ENCODE data around the gene SPATA32. TPM values are rescaled to one million over a fixed set of nuclear protein-coding genes. Genes with fewer than 3 reads are reported as not detected.

Gene SPATA32
- total RNA-seq, 1 donor, result 0.27 TPM

DNA sequence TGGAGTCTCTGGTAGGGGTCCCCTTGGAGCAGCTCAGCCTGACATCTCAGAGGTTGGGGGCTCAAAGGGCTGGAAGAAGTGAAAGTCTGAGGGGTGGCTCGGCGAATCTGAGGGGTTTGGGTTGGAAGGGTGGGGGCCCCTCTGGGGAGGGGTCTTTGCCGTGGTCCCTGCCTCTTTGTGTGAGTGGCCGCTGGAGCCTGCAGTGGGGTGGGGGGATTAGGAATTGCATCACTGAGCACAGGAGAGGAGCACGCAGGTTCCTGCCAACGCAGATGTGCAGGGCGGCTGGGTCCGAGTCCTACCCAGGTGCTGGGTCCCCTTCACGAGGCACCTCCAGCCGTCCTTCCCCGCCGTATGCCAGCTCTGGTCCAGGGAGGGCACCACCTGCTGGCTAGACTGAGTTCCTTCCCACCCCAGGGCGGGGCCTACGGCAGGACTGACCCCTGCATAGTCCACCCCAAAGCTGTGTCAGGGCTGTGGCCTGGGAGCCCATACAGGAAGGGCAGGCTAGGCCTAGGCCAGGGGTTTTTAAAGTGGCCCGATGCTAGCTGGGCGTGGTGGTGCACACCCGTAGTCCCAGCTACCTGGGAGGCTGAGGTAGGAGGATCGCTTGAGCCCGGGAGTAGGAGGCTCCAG lies 30.3 kb downstream of the SPATA32 start:
- no peak for DNase-seq (ENCODE audit: low read depth in 2 of 3, low spot score in 2 of 3)

DNA sequence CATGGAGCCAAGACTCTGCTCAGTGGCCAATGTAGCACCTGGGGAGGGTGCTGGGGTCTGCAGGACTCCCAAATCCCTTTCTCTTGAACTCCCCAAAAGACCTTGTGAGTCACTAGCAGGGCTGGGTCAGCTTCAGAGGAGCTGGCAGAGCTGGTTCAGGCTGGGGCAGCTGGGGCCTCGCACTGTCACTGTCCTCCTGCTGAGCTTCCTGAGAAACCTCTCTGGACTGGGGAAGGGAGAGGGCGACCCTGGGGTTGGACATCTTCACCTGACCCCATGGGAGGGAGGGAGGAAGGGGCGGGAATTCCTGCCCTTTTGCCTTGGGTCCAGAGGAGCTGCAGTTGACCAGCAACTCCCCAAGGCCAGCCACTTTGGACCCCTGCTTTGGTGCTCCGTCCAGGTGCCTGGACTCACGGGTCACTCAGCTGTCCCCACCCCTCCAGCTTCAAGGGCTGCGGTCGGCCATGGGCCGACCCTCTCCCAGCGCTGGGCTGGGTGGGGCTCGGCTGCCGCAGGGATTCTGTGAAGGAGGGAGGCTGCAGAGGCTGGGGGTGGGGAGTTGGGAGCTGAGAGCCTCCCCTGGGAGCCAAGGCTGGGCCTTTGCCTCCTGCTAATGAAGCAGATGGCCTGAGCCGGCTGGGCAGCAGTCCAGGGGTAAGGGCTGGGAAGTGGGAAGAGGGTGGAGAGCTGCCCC lies 31.0 kb downstream of the SPATA32 start:
- DNase-seq (ENCODE audit: low read depth in 2 of 3, low spot score in 2 of 3), result no peak

DNA sequence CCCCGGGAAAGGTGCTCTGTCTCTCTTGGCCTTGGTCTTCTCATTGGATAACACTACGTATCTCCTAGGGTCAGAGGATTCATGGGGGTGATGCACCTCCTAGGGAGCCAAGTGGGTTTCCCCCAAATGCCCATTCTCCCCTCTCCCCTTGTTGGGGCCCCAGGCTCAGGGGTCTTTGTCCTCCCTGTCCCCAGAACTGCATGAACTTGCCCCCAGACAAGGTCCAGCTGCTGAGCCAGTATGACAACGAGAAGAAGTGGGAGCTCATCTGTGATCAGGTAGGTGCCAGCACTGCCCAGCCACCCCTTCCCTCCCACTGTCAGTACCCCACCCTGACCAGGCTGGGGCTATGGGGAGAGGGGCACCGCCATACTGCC lies 31.5 kb downstream of the SPATA32 start:
- no peak for DNase-seq (ENCODE audit: low read depth in 2 of 3, low spot score in 2 of 3)

DNA sequence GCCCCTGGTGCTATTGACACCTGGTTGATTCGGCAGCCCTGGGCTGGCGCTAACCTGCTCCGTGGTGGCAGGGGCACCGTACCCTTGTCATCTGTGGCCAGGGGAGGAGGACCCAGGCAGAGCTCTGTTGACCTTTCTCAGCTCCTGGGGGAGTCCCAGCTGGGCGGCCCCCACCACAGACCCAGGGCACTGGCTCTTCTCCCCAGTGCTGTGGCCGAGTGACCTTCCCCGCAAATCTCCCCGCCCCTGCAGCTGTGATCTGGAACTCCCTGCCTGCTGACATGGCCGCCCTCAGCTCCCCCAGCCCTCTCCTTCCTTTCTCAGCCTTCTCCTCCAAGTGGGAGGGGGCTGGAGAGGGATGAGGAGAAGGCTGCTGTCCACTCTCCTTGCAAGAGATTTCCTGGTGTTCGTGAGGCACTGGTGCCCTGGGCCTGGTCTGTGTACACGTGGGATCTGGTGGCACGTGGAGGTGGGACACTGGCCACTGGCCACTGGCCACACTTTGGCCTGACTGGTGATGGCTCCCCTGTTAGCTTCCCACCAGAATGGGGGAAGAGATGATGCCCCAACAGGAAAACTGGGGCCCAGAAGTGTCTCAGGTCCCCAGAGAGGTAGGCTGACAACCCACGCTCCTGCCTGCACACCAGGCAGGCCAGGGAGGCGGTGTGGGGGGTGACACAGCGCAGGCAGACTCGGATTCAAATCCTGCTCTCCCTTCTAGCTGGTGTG lies 32.0 kb downstream of the SPATA32 start:
- no peak for DNase-seq (ENCODE audit: low read depth in 2 of 3, low spot score in 2 of 3)

DNA sequence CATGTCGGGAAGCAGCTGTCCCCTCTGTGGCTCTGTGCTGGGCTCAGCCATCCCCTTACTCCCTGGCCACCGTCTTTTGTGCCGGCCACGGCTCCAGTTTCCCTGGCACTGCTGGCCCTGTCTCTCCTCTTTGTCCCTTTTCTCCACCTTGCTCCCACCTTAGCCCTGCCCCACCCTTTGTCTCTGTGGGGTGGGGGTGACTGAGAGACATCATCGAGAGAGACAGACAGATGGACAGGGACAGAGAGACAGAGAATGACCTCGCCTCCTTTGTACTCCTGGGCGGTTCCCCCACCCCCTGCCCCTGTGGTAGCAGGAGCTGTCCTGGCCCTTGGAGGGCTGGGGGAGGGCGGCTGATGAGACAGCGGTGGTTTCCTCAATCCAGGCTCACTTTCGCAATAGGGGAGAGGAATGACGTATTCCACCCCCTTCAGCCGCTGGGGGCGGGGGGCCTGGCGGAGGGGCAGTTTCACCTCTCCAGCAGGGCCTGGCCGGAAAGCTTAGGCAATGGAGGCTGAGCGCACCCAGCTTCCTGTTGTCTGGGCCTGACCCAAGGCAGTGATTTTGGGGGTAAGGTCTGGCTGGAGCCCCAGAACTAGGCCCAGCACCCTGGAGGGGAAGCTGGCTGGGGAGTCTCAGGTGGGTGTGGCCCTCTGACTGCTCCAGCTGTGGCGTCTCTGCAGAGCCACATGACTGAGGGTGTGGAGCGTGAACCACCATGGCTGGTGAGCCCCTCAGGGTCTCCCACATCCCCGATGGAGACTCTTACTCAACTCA lies 32.9 kb downstream of the SPATA32 start:
- peak in 2 of 3 donors; percentile 92 for DNase-seq (ENCODE audit: low read depth in 2 of 3, low spot score in 2 of 3)

DNA sequence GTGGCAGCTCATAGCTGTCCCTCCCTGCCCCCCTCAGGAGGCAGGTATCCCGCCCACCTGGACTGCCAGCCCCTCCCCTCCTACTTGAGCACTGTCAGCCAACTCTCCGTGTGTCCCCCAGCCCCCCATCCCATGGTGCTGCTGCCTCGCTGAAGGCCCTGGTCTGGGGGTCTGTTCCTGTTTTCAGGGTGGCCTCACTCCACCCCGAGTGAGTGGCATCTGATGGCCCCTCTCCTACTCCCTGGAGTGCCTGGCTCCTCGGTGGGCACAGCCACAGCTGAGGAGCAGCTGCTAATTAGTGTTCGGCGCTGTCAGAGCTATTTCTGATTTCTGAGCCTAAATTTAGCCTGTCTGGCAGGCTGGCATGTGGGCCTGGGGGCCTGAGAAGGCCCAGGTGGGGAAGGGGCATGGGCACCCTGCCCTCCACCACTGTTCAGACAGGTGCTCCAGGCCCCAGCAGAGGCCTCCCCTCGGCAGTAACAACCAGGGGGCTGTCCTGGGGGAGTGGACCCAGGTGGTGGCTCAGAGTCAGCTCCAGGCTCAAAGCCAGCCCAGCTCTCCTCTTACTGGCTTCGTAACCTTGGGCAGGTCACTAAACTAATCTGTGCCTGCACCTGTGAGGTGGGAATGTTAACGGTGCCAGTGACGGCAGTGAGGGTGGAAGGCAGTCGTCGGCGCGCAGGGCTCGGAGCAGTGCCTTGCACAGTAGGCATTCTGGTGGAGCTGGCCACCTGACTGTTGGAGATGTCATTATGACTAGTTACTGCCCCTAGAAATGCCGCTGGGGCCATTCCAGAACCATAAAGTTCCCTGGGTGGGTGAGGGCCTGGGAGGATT lies 33.8 kb downstream of the SPATA32 start:
- DNase-seq (ENCODE audit: low read depth in 2 of 3, low spot score in 2 of 3), result peak in 1 of 3 donors; percentile 69

DNA sequence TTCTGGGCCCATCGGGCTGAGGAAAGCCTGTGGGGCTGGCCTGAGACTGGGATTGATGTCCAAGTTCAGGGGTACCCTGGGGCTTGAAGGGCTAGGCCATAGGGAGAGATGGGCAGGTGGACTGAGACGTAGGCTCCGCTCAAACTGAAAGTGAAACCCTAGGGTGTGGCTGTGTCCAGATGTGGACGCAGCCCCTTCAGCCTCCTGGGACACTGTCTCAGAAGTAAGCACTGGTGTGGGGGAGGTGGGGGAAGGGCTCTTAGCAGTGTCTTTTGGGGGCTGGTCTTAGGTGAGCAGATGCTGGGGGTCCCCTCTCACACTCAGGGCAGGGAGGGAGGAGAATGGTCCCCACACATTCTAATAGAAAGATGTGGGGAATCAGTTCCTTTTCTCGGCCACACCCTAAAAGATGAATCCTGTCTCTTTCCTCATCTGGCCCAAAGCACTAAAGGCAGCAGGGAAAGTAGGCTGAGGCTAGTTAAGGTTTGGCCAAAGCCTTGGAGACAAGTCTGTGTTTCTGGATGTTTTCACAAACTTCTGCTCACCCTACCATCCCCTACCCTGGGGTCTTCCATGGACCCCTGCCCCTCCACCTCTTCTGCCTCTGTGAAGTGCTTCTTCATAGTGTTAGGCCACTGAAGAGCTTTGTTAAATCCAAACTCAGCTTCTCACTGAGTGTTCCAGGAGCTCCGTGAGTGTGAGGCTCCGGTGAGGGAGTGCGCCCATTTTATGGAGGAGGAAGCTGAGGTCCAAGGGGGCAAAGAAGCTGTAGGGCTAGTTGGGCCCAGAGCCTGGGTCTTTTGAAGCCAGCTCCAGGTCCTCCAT lies 34.6 kb downstream of the SPATA32 start:
- no peak for DNase-seq (ENCODE audit: low read depth in 2 of 3, low spot score in 2 of 3)

DNA sequence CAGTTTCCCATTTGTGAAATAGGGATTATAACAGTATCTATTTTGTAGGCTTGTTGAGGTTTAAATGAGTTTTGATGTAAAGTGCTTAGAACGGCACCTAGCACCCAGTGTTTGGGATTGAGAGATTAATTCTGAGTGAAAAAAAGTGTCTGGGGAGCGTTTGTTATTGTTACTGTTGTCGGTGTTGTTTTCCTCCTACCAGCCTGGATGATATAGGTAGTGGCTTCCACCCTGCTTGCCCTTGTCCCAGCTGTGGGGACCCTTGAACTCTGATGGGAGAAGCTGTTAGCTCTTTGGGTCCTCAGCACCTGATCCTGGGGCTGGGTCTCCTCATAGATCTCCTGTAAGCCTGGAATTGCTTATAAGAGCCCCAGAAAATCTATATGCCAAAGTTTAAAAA lies 35.3 kb downstream of the SPATA32 start:
- DNase-seq (ENCODE audit: low read depth in 2 of 3, low spot score in 2 of 3), result no peak

DNA sequence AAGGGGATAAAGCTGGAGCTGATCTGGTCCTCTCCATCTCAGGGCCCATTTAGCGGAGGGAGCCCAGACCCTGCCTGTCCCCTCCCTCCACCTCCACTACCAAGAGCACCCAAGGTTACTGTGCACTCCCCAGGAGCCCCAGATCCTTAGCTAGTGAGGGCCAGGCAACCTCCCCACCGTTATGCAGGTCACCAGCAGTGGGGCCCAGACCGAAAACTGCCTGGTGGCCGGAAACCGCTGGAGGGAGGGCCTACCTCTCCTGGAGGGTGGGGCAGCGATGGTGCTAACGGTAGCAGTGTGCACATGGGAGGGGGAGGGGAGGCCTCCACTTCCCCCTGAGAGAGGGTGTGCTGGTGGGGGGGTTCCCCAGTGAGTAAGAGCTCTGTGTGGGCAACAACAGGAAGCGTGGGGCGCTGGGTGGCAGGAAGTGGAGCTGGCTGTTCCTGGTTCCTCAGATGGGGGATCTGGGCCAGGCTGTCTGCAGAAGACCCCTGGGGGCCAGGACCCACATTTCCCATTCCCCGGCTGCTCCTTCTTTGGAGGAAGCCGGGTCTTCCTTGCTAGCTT lies 35.8 kb downstream of the SPATA32 start:
- peak; percentile 79 to 99 (median 98) for DNase-seq (ENCODE audit: low read depth in 2 of 3, low spot score in 2 of 3)

DNA sequence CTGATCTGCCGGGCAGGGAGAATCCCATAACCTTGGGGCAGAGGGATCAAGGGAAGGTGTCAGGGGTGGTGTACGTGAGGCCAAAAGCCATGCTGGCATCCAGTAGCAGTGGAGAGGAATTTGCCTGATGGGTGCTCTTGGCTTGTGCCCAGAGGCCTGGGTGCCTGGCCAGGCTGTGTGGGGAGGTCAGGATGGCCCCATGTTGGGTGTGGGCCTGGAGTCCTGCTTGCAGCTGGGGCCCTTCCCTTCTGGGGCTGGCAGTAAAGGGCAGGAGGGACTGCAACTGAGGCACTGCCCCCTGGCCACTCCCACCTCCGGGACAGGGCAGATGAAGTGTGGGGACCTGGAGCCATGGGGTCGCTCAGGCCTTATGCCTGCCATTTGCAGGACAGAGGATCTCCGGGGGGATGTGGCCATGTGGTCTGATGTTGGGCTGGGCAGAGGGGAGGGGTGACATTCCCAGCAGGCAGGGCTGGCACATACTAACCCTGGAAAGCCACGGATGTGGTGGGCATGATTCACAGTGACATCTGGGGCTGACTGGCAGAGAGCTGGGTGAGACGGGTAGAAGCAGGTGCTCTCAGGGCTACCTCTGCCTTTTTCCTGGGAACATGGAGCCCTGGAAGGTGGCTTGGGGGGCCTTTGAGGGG lies 36.7 kb downstream of the SPATA32 start:
- peak in 1 of 3 donors; percentile 61 for DNase-seq (ENCODE audit: low read depth in 2 of 3, low spot score in 2 of 3)

DNA sequence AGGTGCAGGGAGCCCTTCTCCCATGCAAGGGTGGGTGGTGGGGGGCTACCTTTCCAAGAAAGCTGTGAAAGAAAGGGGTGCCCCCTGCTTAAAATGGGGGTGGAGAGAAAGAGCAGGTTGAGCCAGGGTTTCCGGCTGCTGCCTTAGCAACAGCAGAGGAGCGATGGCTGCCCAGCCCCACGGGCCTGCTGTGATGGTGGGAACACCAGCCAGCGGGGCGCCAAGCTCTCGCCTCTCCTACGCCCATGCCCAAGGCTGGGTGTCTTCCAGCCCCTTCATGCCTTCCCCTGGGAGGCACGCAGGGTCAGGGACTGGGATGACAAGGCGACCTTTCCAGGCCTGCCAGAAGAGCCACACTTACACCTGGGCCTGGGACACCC lies 37.2 kb downstream of the SPATA32 start:
- DNase-seq (ENCODE audit: low read depth in 2 of 3, low spot score in 2 of 3), result no peak

DNA sequence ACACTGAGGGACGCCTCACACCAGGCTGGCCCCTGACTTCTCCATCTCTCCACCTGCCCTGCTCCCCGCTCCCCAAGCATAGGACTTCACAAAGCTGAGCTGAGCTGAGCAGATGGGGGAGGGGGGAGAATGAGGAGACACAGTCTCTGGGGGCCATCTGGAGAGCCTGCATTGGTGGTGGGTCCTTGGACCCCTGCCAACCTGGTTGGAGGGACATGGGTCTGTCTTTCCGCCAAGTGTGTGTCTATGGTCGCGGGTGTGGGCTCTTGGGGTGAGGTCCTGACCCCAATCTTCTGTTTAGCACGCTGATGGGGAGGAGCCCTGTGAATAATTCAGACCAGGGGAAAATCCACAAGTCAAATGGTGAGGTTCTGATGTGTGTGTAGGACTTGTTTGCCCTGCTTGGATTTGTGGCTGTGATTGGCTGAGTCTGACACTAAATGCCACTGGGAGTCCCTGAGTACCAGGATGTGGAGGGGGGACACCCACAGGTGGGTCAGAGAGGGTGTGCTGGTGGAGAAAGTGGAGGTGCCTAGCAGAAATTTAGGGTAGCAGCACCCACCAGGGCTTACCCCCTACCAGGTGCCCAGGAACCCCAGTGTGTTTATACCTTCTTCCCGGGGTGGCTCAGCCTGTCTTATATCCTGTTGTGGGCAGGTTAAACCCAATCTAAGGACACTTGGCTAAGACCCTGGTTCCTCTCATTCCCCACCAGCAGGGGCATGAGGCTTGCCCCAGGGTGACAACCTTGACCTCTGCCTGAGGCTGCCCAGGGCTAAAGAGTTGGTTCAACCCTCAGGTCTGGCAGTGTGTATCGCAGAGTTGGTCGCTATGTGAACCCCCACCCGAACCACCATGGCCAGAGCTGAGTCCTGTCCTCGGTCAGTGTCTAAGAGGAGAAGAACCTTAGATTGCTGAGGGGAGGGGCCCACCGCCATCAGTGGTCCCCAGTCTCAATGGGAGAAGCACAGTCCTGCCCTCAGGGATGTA lies 38.1 kb downstream of the SPATA32 start:
- no peak for DNase-seq (ENCODE audit: low read depth in 2 of 3, low spot score in 2 of 3)

DNA sequence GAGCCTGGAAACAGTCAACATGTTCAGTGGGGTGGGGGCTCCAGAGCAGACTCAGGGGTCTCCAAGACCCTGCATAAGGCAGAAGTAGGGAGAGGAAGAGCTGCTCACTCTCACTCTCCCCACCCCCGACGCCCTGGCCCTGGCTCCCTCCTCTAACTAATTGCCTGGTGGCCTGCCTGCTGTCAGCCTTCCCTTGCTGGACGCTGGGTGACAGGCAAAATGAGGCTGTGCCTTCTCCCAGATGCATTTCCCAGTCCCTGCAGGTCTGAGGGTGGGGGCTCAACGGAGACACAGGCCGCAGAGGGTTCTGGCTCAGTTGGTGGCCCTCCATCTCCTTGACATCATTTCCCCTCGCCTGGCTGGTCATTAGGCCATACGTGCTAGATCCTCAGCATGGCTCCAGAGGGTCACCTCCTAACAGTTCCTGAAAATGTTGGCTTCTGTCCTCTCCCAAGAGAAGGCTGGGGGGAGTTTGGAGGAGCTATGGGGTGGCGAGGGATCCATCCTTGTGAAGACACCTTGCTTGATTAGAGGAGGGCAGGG lies 38.8 kb downstream of the SPATA32 start:
- DNase-seq (ENCODE audit: low read depth in 2 of 3, low spot score in 2 of 3), result no peak

DNA sequence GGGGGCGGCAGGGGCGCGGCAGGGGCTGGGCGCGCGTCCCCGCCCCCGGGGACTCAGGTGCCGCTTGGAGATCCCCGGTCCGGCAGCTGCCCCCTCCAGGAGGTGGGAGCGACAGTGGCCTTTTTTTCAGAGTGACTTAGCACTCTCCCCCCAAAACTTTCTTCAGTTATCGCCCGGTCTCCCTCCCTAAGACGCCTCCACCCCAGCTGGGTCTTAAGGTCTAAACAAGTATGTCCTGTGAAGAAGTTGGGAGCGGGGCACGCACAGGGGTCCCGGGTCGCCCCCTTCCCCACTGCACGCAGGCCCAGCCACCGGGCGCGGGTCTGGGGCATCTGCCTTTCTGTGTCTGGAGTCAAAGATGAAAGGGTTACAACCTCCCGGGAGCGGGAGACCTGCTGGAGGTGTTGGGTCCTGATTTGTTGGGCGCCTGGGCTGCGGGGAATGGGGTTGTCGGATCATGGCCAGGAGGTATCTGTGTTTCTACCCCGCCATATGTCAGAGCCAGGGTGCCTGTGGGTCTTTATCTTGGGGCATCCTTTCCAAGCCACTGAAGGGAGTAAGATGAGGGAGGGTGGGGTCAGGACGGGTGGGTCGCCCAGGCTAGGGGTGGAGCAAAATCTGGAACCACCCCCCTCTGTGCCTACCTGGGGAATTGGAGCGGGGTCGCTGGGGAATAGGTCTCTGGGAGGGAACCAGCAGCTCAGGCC lies 39.5 kb downstream of the SPATA32 start:
- DNase-seq (ENCODE audit: low read depth in 2 of 3, low spot score in 2 of 3), result peak in 1 of 3 donors; percentile 54

DNA sequence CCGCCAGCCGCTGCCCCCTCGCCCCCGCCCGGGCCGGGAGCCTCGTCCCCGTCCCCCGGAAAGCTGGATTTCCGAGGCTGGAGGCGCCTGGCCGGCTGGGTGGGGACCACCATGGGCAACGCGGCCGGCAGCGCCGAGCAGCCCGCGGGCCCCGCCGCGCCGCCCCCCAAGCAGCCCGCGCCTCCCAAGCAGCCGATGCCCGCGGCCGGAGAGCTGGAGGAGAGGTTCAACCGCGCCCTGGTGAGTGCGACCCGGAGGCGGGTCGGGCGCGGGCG lies 39.9 kb downstream of the SPATA32 start:
- no peak for DNase-seq (ENCODE audit: low read depth in 2 of 3, low spot score in 2 of 3)

DNA sequence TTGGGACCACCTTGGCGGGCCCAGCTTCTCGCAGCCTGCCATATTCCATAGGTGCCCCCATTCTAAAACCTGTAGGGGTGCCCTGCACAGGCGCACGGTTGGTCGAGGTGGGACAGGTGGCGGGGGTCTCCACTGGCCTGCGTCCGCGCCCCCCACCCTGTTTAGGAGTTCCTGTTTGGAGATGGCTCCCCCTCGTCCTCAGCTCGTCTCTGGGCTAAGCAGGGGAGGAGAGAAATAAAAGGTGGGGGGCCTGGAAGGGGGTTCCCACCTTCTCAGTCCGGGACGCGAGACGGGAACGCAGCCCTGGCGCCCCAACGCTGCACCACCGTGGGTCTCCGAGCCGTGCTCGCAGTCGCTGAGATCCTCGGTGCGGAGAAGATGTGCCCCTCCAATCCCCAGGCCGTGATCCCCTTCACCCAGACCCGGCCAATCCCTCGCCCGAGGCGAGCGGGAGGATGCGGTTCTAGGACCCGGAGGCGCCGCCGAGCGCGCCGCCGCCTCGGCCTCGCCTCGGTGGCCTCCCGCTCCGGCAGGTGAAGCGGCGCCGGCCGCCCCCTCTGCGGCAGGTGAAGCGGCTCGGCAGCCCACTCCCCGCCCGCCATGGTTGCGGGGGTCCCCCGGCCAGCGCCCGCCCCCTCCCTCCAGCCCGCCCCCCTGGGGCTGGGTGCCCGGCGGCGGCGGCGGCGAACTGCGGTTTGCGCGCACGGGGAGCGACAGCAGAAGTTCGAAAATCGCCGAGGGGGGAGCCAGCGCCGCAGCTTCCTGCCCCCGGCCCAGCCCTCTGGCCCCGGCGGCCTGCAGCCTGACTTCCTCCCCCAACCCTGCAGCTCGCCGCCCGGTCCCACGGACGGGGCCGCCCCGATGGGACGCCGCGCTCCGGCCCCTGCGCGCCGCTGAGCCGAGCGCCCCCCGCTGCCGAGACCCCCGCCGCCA lies 40.5 kb downstream of the SPATA32 start, which contains the start of gene FMNL1:
Gene FMNL1 (plus strand): TSS at position 805 of the 933 bp plus-strand sequence. CDS start 240 bp downstream, outside the sequence.
- peak in 2 of 3 donors; percentile 66 to 74 for DNase-seq (ENCODE audit: low read depth in 2 of 3, low spot score in 2 of 3)

Measured in hematopoietic multipotent progenitor cell (in vitro differentiated cells).